Testis (tissue), 3 donors: Measurements from ENCODE around the gene SYT8. TPM values are rescaled to one million over a fixed set of nuclear protein-coding genes. Genes with fewer than 3 reads are reported as not detected.

ENCODE experiments used
- DNase-seq: peaks from one replicate; pipeline ENCODE4 v3.0.0-alpha.2; 2019
- H3K27ac ChIP-seq, 2 donors: fragments of 200-600 bp; sonication (generic); one replicate each; pipeline ENCODE4 v1.5.1; 2019
- H3K27me3 ChIP-seq: fragments of 200-600 bp; sonication (generic); one replicate; pipeline ENCODE4 v1.5.1; 2019
- H3K36me3 ChIP-seq: fragments of 200-600 bp; sonication (generic); one replicate; pipeline ENCODE4 v1.5.1; 2017; ENCODE audit warnings: low read depth; ENCODE audit errors: missing control alignments
- H3K4me1 ChIP-seq: fragments of 200-600 bp; sonication (generic); one replicate; pipeline ENCODE4 v1.5.1; 2019
- H3K4me3 ChIP-seq, 2 donors: fragments of 200-600 bp; sonication (generic); one replicate each; pipeline ENCODE4 v1.5.1; 2017 to 2019
- H3K9me3 ChIP-seq: fragments of 200-600 bp; sonication (generic); one replicate; pipeline ENCODE4 v1.5.1; 2017
- POLR2A ChIP-seq: fragments of 450-650 bp; IDR thresholded peaks from one replicate; pipeline ENCODE4 v1.6.1; 2017; ENCODE audit warnings: antibody characterized with exemption, mild to moderate bottlenecking, moderate library complexity
- WGBS, 2 donors: methylation state at CpG; one replicate each; pipeline ENCODE4 v1.1.5; 2018; 5-methylcytosine and 5-hydroxymethylcytosine counted together
- intact Hi-C: fragments of 100-400 bp; cut with DNase I; formaldehyde crosslinking; loops from one replicate; pipeline ENCODE4 v1.15.1; 2023; ENCODE audit warnings: low total_unique reads
- polyA plus RNA-seq: library from polyadenylated mRNA; stranded (reverse); fragments of 350-450 nt; fragmentation: Illumina TruSeq; extraction: RNeasy Lipid Tissue Mini Kit (QIAGEN cat#74804); gene quantifications from one replicate; pipeline ENCODE4 v1.2.3, GENCODE V29; 2014; ENCODE audit warnings: low read depth, low replicate concordance; ENCODE audit not compliant: insufficient read depth
- total RNA-seq, 2 donors: library from RNA; depleted of rRNA; stranded (reverse); fragments of >200 nt; gene quantifications; one replicate each; pipeline ENCODE4 v1.2.3, GENCODE V29; 2016
- TF ChIP-seq, protein P1 (sequence below), 3 experiments: fragments of 450-650 bp in 2 of 3; fragments of 200-600 bp in 1 of 3; sonication (generic) in 1 of 3; IDR thresholded peaks; one replicate each; pipeline ENCODE4 v1.5.1; 2016 to 2019; ENCODE audit warnings: antibody characterized with exemption in 3 of 3, mild to moderate bottlenecking in 2 of 3, moderate library complexity in 1 of 3

Gene SYT8
- total and polyA plus RNA-seq, 3 donors from 2014 or later = 0.98 to 2.7 (median 1.7) TPM

DNA sequence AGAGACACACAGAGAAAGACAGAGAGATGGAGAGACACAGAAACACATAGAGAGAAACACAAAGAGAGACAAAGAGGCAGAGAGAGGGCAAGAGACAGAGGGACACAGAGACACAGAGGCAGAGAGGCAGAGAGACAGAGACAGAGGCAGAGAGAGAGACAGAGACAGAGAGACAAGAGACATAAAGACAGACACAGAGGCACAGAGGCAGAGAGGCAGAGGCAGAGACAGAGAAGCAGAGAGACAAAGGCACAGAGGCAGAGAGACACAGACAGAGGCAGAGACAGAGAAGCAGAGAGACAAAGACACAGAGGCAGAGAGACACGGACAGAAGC, 10.3 kb downstream of the SYT8 start:
- H3K36me3 ChIP-seq = no peaks in the 10 kb centered on the region
- intact Hi-C loops = loop anchor here (5.0 kb wide), 1 partner anchor 42 kb away; no protein-coding TSS in a partner anchor
- no peaks in the 10 kb centered on the region for H3K9me3 ChIP-seq
- H3K4me1 ChIP-seq = peaks cover 49% of the 10 kb centered on the region
- H3K27me3 ChIP-seq = no peaks in the 10 kb centered on the region
- no peak for DNase-seq
- peak overlapping the region; percentile 9 to 74 for H3K27ac ChIP-seq
- H3K4me3 ChIP-seq = no peak overlapping the region
- TF ChIP-seq, protein P1, sequence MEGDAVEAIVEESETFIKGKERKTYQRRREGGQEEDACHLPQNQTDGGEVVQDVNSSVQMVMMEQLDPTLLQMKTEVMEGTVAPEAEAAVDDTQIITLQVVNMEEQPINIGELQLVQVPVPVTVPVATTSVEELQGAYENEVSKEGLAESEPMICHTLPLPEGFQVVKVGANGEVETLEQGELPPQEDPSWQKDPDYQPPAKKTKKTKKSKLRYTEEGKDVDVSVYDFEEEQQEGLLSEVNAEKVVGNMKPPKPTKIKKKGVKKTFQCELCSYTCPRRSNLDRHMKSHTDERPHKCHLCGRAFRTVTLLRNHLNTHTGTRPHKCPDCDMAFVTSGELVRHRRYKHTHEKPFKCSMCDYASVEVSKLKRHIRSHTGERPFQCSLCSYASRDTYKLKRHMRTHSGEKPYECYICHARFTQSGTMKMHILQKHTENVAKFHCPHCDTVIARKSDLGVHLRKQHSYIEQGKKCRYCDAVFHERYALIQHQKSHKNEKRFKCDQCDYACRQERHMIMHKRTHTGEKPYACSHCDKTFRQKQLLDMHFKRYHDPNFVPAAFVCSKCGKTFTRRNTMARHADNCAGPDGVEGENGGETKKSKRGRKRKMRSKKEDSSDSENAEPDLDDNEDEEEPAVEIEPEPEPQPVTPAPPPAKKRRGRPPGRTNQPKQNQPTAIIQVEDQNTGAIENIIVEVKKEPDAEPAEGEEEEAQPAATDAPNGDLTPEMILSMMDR (IDR thresholded peaks at IDR 0.05) = no peak
- TF ChIP-seq POLR2A = no peak
- WGBS, 2 donors = 60 to 74% methylated on average over 1 of the region's 1 CpG

DNA sequence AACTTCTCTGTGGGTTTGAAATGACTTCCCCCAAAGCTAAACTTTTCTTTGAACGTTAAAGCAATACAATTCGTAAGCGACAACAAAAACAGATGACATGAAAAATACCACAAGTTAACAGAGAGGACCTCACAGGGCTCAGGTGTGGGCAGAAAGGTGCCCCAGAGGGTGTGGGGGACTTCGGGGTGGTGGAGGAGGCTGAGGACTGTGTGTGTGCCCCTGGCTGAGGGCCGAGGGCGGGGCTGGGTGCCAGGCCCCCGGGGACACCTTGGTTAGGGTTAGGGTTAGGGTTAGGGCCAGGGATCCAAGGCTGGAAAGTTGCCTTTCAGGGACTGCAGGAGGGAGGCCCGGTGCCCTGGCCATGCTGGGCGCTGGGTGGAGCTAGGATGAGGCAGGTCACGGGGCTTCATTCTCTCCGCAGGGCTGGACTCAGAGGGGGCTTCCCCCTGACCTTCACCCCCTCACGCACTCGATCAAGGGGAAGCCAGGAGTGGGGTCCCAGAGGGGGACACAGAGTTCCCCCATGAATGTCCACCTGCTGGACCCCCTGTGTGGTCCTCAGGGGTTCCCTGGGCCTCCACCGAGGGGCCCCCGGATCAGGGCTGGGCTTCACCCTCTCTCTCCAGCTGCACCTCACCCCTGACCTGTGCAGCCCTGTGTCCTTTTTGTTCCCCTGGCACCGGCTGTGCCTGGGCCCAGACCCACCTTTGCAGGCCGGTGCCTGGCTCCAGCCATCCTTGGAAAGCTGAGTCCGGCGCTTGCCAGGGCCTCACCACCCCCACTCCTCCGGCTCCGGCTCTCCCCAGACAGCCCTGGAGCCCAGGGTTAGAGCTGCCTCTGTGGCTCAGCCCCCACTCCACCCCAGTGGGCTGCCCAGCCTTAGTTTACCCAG, 11.0 kb downstream of the SYT8 start:
- H3K9me3 ChIP-seq = no peaks in the 10 kb centered on the region
- TF ChIP-seq POLR2A = no peak
- peaks cover 49% of the 10 kb centered on the region for H3K4me1 ChIP-seq
- no peak overlapping the region for H3K4me3 ChIP-seq
- H3K36me3 ChIP-seq = no peaks in the 10 kb centered on the region
- WGBS, 2 donors = 76 to 80% methylated on average over 20 to 21 of the region's 21 CpGs
- no peaks in the 10 kb centered on the region for H3K27me3 ChIP-seq
- no peak for DNase-seq
- peak overlapping the region; percentile 9 to 74 for H3K27ac ChIP-seq
- intact Hi-C loops = loop anchor here (5.0 kb wide), 1 partner anchor 41 kb away; no protein-coding TSS in a partner anchor

DNA sequence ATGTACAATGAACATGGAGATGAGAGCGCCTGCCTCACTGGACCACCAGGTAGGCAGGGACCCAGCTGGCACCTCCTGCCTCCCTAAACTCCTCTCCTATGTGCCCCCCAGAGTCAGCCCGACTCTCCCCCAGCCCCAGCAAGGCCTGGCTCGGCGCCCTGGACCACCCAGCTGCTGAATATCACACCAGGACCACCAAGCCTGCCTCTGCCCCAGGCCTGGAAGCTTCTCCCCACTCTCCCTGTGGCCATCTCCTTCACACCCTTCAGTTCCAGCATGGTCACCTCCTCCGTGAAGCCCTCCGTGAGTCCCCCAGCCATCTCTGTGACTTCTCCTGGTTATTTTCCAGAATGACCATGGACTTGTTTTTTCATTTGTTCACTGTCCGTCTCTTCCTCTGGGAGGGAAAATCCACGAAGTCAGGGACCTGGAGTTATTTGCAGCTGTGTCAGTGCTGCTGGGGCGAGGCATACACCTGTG, 11.7 kb downstream of the SYT8 start:
- intact Hi-C loops = loop anchor here (5.0 kb wide), 1 partner anchor 41 kb away; no protein-coding TSS in a partner anchor
- H3K27me3 ChIP-seq = no peaks in the 10 kb centered on the region
- TF ChIP-seq, protein P1 (IDR thresholded peaks at IDR 0.05) = no peak
- TF ChIP-seq POLR2A = no peak
- no peaks in the 10 kb centered on the region for H3K9me3 ChIP-seq
- no peak for DNase-seq
- H3K36me3 ChIP-seq = no peaks in the 10 kb centered on the region
- peak overlapping the region in 1 of 2 donors; percentile 23 for H3K27ac ChIP-seq
- H3K4me3 ChIP-seq = no peak overlapping the region
- H3K4me1 ChIP-seq = peaks cover 49% of the 10 kb centered on the region
- WGBS, 2 donors = 81 to 83% methylated on average over 5 to 9 of the region's 9 CpGs

DNA sequence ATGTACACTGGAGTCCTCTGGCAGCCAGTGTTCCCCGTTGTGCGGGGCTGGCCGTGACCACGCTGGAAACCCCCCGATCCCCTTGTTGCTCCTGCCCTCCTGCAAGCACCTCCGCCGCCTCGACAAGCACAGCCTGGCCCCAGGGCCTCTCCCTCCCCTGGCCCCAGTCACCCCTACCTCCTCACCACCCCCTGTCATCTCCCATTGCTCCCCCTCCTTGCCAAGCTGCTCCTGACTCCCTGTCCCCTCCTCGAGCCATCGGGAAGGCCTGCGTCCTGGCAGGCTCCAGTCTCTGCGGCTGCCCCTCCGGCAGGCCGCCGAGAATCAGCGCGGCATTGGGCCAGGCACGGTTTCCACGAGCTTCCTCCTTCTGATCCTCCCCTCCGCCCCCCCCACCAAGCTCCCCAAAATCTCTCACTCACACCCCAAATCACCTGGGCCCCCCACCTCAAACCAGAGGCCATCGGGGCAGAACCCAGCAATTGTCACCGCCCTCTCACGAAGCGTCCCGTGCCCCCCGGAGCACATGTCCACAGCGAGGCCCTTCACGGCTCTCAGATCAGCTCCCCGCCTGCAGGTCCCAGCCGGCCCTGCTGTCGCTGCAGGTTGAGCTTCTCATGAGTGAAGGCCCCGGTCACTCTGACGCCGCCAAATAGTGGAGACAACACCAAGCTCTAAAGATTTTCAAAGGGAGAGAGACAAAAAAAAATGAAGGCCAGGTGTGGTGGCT, 12.4 kb downstream of the SYT8 start:
- no peaks in the 10 kb centered on the region for H3K36me3 ChIP-seq
- intact Hi-C loops = loop anchor here (5.0 kb wide), 1 partner anchor 40 kb away; no protein-coding TSS in a partner anchor

More for the DNA sequence above, 12.4 kb downstream of the SYT8 start:
- Histone ChIP-seq H3K9me3 (no peaks in the 10 kb centered on the region), H3K27ac (peak overlapping the region in 1 of 2 donors; percentile 25), H3K4me1 (peaks cover 49% of the 10 kb centered on the region), H3K27me3 (no peaks in the 10 kb centered on the region), H3K4me3 (no peak overlapping the region)
- no peak for TF ChIP-seq POLR2A
- TF ChIP-seq, protein P1 (IDR thresholded peaks at IDR 0.05) = no peak
- WGBS, 2 donors = 90 to 91% methylated on average over 26 to 34 of the region's 34 CpGs
- no peak for DNase-seq
